ENCODE results near the gene CCNG1.

DNA sequence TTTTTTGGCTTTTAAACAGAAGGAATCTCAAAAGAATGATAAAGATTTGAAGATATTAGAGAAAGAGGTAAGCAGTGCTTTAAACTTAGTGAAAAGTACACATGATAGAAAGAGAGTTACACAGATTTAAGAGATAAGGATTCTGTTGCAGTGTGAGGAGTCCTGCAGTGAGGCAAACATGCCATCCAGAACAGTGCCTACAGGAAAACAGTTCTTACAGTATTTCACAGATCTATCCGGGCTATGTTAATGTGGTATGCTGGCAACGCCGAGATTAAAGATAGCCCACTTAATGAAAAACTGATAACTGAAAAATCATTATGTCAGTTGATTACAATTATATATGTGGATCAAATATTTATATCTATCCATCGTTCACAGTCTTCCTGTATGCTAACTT, 30.3 kb downstream of the CCNG1 start:
- TF ChIP-seq RFX5 (IDR thresholded peaks at IDR 0.05) (no peak), NFE2L2 (conservative IDR thresholded peaks at IDR 0.05; ENCODE audit: low read length) (no peak), HOXA7 (CRISPR knock-in tag; IDR thresholded peaks at IDR 0.05) (no peak), POLR2A (IDR thresholded peaks at IDR 0.05; ENCODE audit: low read length) (no peak), CHD4 (IDR thresholded peaks at IDR 0.05; ENCODE audit: borderline replicate concordance) (no peak), GATA3 (IDR thresholded peaks at IDR 0.05; ENCODE audit: borderline replicate concordance) (no peak), SMC3 (IDR thresholded peaks at IDR 0.05) (no peak), FOSL2 (IDR thresholded peaks at IDR 0.05) (no peak), FOSL2 (CRISPR knock-in tag; IDR thresholded peaks at IDR 0.05) (no peak)
- TF ChIP-seq, protein P1, sequence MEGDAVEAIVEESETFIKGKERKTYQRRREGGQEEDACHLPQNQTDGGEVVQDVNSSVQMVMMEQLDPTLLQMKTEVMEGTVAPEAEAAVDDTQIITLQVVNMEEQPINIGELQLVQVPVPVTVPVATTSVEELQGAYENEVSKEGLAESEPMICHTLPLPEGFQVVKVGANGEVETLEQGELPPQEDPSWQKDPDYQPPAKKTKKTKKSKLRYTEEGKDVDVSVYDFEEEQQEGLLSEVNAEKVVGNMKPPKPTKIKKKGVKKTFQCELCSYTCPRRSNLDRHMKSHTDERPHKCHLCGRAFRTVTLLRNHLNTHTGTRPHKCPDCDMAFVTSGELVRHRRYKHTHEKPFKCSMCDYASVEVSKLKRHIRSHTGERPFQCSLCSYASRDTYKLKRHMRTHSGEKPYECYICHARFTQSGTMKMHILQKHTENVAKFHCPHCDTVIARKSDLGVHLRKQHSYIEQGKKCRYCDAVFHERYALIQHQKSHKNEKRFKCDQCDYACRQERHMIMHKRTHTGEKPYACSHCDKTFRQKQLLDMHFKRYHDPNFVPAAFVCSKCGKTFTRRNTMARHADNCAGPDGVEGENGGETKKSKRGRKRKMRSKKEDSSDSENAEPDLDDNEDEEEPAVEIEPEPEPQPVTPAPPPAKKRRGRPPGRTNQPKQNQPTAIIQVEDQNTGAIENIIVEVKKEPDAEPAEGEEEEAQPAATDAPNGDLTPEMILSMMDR (IDR thresholded peaks at IDR 0.05), result no peak
- TF ChIP-seq, protein P2, sequence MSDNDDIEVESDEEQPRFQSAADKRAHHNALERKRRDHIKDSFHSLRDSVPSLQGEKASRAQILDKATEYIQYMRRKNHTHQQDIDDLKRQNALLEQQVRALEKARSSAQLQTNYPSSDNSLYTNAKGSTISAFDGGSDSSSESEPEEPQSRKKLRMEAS (IDR thresholded peaks at IDR 0.05), result no peak
- TF ChIP-seq, protein P3, sequence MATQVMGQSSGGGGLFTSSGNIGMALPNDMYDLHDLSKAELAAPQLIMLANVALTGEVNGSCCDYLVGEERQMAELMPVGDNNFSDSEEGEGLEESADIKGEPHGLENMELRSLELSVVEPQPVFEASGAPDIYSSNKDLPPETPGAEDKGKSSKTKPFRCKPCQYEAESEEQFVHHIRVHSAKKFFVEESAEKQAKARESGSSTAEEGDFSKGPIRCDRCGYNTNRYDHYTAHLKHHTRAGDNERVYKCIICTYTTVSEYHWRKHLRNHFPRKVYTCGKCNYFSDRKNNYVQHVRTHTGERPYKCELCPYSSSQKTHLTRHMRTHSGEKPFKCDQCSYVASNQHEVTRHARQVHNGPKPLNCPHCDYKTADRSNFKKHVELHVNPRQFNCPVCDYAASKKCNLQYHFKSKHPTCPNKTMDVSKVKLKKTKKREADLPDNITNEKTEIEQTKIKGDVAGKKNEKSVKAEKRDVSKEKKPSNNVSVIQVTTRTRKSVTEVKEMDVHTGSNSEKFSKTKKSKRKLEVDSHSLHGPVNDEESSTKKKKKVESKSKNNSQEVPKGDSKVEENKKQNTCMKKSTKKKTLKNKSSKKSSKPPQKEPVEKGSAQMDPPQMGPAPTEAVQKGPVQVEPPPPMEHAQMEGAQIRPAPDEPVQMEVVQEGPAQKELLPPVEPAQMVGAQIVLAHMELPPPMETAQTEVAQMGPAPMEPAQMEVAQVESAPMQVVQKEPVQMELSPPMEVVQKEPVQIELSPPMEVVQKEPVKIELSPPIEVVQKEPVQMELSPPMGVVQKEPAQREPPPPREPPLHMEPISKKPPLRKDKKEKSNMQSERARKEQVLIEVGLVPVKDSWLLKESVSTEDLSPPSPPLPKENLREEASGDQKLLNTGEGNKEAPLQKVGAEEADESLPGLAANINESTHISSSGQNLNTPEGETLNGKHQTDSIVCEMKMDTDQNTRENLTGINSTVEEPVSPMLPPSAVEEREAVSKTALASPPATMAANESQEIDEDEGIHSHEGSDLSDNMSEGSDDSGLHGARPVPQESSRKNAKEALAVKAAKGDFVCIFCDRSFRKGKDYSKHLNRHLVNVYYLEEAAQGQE (IDR thresholded peaks at IDR 0.05), result no peak
